ES-I3 (cell line): ENCODE data around the gene INPP5F.

Source experiments
- H3K36me3 ChIP-seq: 2 replicates; pipeline ENCODE4 v1.6.1; 2013; ENCODE audit warnings: mild to moderate bottlenecking, low read length, control low read depth, moderate library complexity; ENCODE audit not compliant: insufficient read depth
- H3K4me1 ChIP-seq: 2 replicates; pipeline ENCODE4 v1.6.1; 2013; ENCODE audit warnings: mild to moderate bottlenecking, control low read depth, low read length; ENCODE audit not compliant: insufficient read depth
- H3K9ac ChIP-seq: 2 replicates; pipeline ENCODE4 v1.6.1; 2013; ENCODE audit warnings: low read depth, mild to moderate bottlenecking, low read length, moderate library complexity
- H3K9me3 ChIP-seq: 2 replicates; pipeline ENCODE4 v1.6.1; 2013; ENCODE audit warnings: mild to moderate bottlenecking, low read length, moderate library complexity; ENCODE audit not compliant: control insufficient read depth, insufficient read depth

Gene INPP5F

GRCh38 chr10:119723161-119723560, 2.7 kb upstream of the INPP5F start:
- Histone ChIP-seq H3K9me3 (peaks cover 5% of the 10 kb centered on the region; the same call in 1 of the 2 replicates), H3K36me3 (no peaks in the 10 kb centered on the region), H3K4me1 (peaks cover 14% of the 10 kb centered on the region), H3K9ac (no peak overlapping the region)

GRCh38 chr10:119723624-119724023, 2.2 kb upstream of the INPP5F start:
- Histone ChIP-seq H3K36me3 (no peaks in the 10 kb centered on the region), H3K4me1 (peaks cover 14% of the 10 kb centered on the region), H3K9me3 (peaks cover 5% of the 10 kb centered on the region; the same call in 1 of the 2 replicates), H3K9ac (no peak overlapping the region)

- Histone ChIP-seq H3K9me3 (peaks cover 5% of the 10 kb centered on the region; the same call in 1 of the 2 replicates), H3K4me1 (peaks cover 14% of the 10 kb centered on the region), H3K9ac (peak overlapping the region; percentile 89), H3K36me3 (no peaks in the 10 kb centered on the region)
Measured at GRCh38 chr10:119724593-119725516, 995 bp upstream of the INPP5F start.

- Histone ChIP-seq H3K9me3 (peaks cover 4% of the 10 kb centered on the region; the same call in 1 of the 2 replicates), H3K4me1 (peaks cover 14% of the 10 kb centered on the region), H3K36me3 (no peaks in the 10 kb centered on the region), H3K9ac (peak overlapping the region; percentile 89)
Measured at GRCh38 chr10:119725517-119725827, 378 bp upstream of the INPP5F start.

GRCh38 chr10:119726676-119727261, 919 bp downstream of the INPP5F start:
- peaks cover 14% of the 10 kb centered on the region for H3K4me1 ChIP-seq
- peak overlapping the region; percentile 72; the same call in 1 of the 2 replicates for H3K9ac ChIP-seq
- H3K9me3 ChIP-seq, result no peaks in the 10 kb centered on the region

GRCh38 chr10:119728172-119728800, 2.4 kb downstream of the INPP5F start:
- Histone ChIP-seq H3K4me1 (peaks cover 21% of the 10 kb centered on the region), H3K9ac (no peak overlapping the region)

More at GRCh38 chr10:119726676-119727261, 919 bp downstream of the INPP5F start:
- no peaks in the 10 kb centered on the region for H3K36me3 ChIP-seq

GRCh38 chr10:119734396-119735332, 8.8 kb downstream of the INPP5F start:
- no peaks in the 10 kb centered on the region for H3K36me3 ChIP-seq
- peaks cover 40% of the 10 kb centered on the region for H3K4me1 ChIP-seq
- H3K9ac ChIP-seq, result no peak overlapping the region; the same call in 1 of the 2 replicates
- no peaks in the 10 kb centered on the region for H3K9me3 ChIP-seq

More at GRCh38 chr10:119728172-119728800, 2.4 kb downstream of the INPP5F start:
- H3K36me3 ChIP-seq, result no peaks in the 10 kb centered on the region
- no peaks in the 10 kb centered on the region for H3K9me3 ChIP-seq

- H3K9me3 ChIP-seq, result no peaks in the 10 kb centered on the region
- H3K36me3 ChIP-seq, result no peaks in the 10 kb centered on the region
- peak overlapping the region; percentile 22; the same call in 1 of the 2 replicates for H3K9ac ChIP-seq
- H3K4me1 ChIP-seq, result peaks cover 45% of the 10 kb centered on the region
Measured at GRCh38 chr10:119735451-119735850, 9.6 kb downstream of the INPP5F start.

- Histone ChIP-seq H3K9ac (no peak overlapping the region), H3K36me3 (no peaks in the 10 kb centered on the region), H3K4me1 (peaks cover 45% of the 10 kb centered on the region), H3K9me3 (no peaks in the 10 kb centered on the region)
Measured at GRCh38 chr10:119736220-119736619, 10.4 kb downstream of the INPP5F start.

GRCh38 chr10:119737039-119737663, 11.3 kb downstream of the INPP5F start:
- Histone ChIP-seq H3K9me3 (no peaks in the 10 kb centered on the region), H3K9ac (no peak overlapping the region), H3K4me1 (peaks cover 45% of the 10 kb centered on the region), H3K36me3 (no peaks in the 10 kb centered on the region)

GRCh38 chr10:119737823-119738222, 12.0 kb downstream of the INPP5F start:
- H3K36me3 ChIP-seq, result no peaks in the 10 kb centered on the region
- peaks cover 43% of the 10 kb centered on the region for H3K4me1 ChIP-seq
- no peak overlapping the region for H3K9ac ChIP-seq
- no peaks in the 10 kb centered on the region for H3K9me3 ChIP-seq

- Histone ChIP-seq H3K4me1 (peaks cover 41% of the 10 kb centered on the region), H3K9ac (no peak overlapping the region), H3K36me3 (no peaks in the 10 kb centered on the region), H3K9me3 (no peaks in the 10 kb centered on the region)
Measured at GRCh38 chr10:119738962-119739361, 13.1 kb downstream of the INPP5F start.

- no peaks in the 10 kb centered on the region for H3K9me3 ChIP-seq
- H3K9ac ChIP-seq, result no peak overlapping the region
- peaks cover 40% of the 10 kb centered on the region for H3K4me1 ChIP-seq
- no peaks in the 10 kb centered on the region for H3K36me3 ChIP-seq
Measured at GRCh38 chr10:119740096-119740495, 14.2 kb downstream of the INPP5F start.
